GM18502 (cell line): ENCODE data around the gene SLC9A9.

Source experiments
- ATAC-seq: cut with Tn5 transposase; IDR thresholded peaks from one replicate; pipeline ENCODE4 v1.9.1; 2021; ENCODE audit warnings: mild to moderate bottlenecking; ENCODE audit not compliant: unreplicated experiment, poor library complexity

The SLC9A9 gene

GRCh38 chr3:143313893-143314188 lies 534.4 kb downstream of the SLC9A9 start:
- ATAC-seq = no peak

- no peak for ATAC-seq
These were observed 535.0 kb downstream of the SLC9A9 start for GRCh38 chr3:143313025-143313892.

GRCh38 chr3:143311096-143311495 lies 537.2 kb downstream of the SLC9A9 start:
- no peak for ATAC-seq

- ATAC-seq = no peak
These were observed 538.6 kb downstream of the SLC9A9 start for GRCh38 chr3:143309705-143310104.

GRCh38 chr3:143307613-143308183 lies 540.6 kb downstream of the SLC9A9 start:
- peak; percentile 82 for ATAC-seq

- no peak for ATAC-seq
These were observed 541.9 kb downstream of the SLC9A9 start for GRCh38 chr3:143306407-143306806.

- ATAC-seq = no peak
These were observed 545.6 kb downstream of the SLC9A9 start for GRCh38 chr3:143302638-143303171.

- no peak for ATAC-seq
These were observed 547.0 kb downstream of the SLC9A9 start for GRCh38 chr3:143301031-143301901.

- no peak for ATAC-seq
These were observed 549.3 kb downstream of the SLC9A9 start for GRCh38 chr3:143298886-143299535.

- no peak for ATAC-seq
These were observed 549.9 kb downstream of the SLC9A9 start for GRCh38 chr3:143298380-143298779.

- peak; percentile 57 for ATAC-seq
These were observed 552.8 kb downstream of the SLC9A9 start for GRCh38 chr3:143295201-143296080.

GRCh38 chr3:143294188-143294587 lies 554.1 kb downstream of the SLC9A9 start:
- ATAC-seq = peak; percentile 68

- ATAC-seq = no peak
These were observed 556.3 kb downstream of the SLC9A9 start for GRCh38 chr3:143291836-143292447.

- ATAC-seq = no peak
These were observed 559.3 kb downstream of the SLC9A9 start for GRCh38 chr3:143288944-143289343.

GRCh38 chr3:143287403-143287802 lies 560.9 kb downstream of the SLC9A9 start:
- ATAC-seq = no peak

- no peak for ATAC-seq
These were observed 561.8 kb downstream of the SLC9A9 start for GRCh38 chr3:143286392-143287010.

- ATAC-seq = no peak
These were observed 564.7 kb downstream of the SLC9A9 start for GRCh38 chr3:143283432-143284128.

GRCh38 chr3:143280984-143281383 lies 567.3 kb downstream of the SLC9A9 start:
- ATAC-seq = no peak
